HG03103 (cell line): ENCODE data around the gene TRAF2.

Experiments used
- ATAC-seq: cut with Tn5 transposase; IDR thresholded peaks from one replicate; pipeline ENCODE4 v1.9.1; 2021; ENCODE audit warnings: low read depth; ENCODE audit not compliant: unreplicated experiment

The TRAF2 gene

GRCh38 chr9:136958473-136958872, 72.2 kb downstream of the TRAF2 start:
- ATAC-seq = no peak

- no peak for ATAC-seq
Observed at GRCh38 chr9:136958898-136959850, 72.9 kb downstream of the TRAF2 start.

GRCh38 chr9:136960212-136960937, 74.1 kb downstream of the TRAF2 start:
- no peak for ATAC-seq

GRCh38 chr9:136960938-136961275, 74.6 kb downstream of the TRAF2 start:
- no peak for ATAC-seq

GRCh38 chr9:136961279-136962065, 75.2 kb downstream of the TRAF2 start:
- ATAC-seq = no peak

GRCh38 chr9:136962163-136962562, 75.8 kb downstream of the TRAF2 start:
- ATAC-seq = no peak

GRCh38 chr9:136962701-136963248, 76.5 kb downstream of the TRAF2 start:
- ATAC-seq = no peak

- ATAC-seq = no peak
Observed at GRCh38 chr9:136963341-136963740, 77.0 kb downstream of the TRAF2 start.

GRCh38 chr9:136963751-136964150, 77.4 kb downstream of the TRAF2 start:
- no peak for ATAC-seq

GRCh38 chr9:136964171-136964689, 77.9 kb downstream of the TRAF2 start:
- ATAC-seq = no peak

GRCh38 chr9:136964833-136965422, 78.6 kb downstream of the TRAF2 start:
- no peak for ATAC-seq

- no peak for ATAC-seq
Observed at GRCh38 chr9:136965771-136966484, 79.6 kb downstream of the TRAF2 start.

GRCh38 chr9:136968333-136969127, 82.2 kb downstream of the TRAF2 start:
- no peak for ATAC-seq

GRCh38 chr9:136969150-136969549, 82.8 kb downstream of the TRAF2 start:
- ATAC-seq = no peak

GRCh38 chr9:136969774-136970173, 83.5 kb downstream of the TRAF2 start:
- no peak for ATAC-seq

GRCh38 chr9:136970361-136970760, 84.0 kb downstream of the TRAF2 start:
- no peak for ATAC-seq

GRCh38 chr9:136971746-136972145, 85.4 kb downstream of the TRAF2 start:
- ATAC-seq = no peak

- ATAC-seq = no peak
Observed at GRCh38 chr9:136972335-136972734, 86.0 kb downstream of the TRAF2 start.

- no peak for ATAC-seq
Observed at GRCh38 chr9:136972743-136973142, 86.4 kb downstream of the TRAF2 start.
